HG02973 (cell line): ENCODE results near the gene VCAM1.

Source experiments
- ATAC-seq: cut with Tn5 transposase; IDR thresholded peaks from one replicate; pipeline ENCODE4 v1.9.1; 2021; ENCODE audit warnings: moderate library complexity; ENCODE audit not compliant: unreplicated experiment

VCAM1 gene

DNA sequence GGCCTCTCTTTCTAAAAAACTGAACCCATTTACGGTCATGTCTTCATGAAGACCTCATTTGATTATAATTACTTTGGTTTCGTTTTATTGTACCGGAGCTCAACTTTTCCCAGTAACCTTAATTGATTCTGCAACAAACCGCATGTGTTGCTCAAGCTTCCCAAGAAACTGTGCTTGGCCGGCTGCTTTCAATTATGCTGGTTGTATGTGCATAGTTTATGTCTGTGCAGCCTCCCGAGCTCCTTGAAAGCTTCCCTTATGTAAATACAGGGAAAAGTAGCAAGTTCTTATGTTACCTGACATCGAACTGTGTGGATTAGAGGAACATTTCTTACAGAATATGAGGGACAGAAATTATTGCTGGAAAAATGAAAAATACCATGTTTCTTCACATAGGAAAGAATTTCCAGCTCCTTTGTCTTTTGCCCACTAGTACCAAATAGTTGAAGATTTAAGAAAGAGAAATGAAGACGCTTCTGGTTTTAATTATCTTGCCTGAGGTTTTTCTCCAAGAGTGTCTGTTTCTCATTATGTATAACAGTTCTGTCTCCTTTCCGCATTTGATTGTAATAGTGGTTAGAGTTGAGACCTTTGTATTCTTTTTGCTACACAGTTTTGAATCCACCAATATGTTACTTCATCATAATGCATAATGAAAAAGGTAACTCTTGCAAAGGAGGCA is 2.1 kb downstream of the VCAM1 start:
- ATAC-seq = no peak

DNA sequence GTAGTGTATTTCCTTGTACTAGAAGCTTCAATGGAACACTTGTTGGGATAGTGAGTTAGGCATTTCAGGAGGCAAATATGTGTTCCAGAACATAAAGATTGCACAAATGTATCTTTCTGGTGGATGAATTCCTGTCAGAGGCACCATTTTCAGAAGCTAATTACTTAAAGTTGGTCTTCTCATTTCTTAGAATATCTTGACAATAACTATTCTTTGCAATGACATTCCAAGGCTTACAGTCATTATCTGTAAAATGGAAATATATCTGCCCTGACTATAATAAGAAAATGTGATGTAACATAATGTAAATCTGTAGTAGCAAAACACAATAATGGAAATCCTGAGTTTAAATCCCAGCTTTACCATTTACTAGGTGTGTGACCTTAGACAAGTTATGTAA is 2.7 kb downstream of the VCAM1 start:
- ATAC-seq = no peak

DNA sequence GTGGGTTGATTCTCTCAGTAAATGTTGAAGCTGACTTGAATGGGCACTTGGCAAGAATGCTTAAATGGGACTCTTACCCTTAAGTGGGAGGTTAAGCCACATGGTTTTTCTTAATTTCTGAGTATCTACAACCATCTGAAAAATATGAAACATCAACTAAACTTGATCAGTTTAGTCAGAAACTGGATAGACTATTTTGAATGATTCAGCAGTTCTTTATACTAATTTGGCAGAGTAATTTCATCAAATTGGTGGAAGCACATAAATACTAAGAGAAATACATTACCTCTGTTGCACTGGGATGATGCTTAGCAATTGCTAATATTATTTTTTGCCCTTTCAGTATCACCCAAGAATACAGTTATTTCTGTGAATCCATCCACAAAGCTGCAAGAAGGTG is 4.7 kb downstream of the VCAM1 start:
- no peak for ATAC-seq

DNA sequence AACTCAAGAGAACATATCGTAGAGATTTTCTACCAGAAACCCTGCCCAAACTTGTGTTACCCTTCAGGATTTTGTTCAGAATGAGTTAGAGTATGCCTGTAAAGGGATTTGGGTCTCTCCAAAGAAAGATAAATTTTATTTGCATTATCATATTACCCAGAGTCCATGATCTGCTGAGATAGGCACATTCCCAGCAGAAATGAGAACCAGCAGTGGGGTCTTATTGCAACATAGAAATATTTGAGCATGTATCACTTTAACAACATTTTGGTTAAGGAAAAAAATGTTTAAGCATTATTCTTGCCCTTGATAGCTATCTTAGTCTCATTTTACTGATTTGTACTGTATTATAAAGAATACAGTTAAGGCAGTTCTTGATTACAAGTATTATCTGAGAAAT is 10.6 kb downstream of the VCAM1 start:
- ATAC-seq = no peak

GRCh38 chr1:100731309-100731708 is 11.8 kb downstream of the VCAM1 start:
- ATAC-seq = no peak

GRCh38 chr1:100731758-100732157 is 12.2 kb downstream of the VCAM1 start:
- no peak for ATAC-seq

GRCh38 chr1:100734676-100735075 is 15.1 kb downstream of the VCAM1 start:
- no peak for ATAC-seq

DNA sequence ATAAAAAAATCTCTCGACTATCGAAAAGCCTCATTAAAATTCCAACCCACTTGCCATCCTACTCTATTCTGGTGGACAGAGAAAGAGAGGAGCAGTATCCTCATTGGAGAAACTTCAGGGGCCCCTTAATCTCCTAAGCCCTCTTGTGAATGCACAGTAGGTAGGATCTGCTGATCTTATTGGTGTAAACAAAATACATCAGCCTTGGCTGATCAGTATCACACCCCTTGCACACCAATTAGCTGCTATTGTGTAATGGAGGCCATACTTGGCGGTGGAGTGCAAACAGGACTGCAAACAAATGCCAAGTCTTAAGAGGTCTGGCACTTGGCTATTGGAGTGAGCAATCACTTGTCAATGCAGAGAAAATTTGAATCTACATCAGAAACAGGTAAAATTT is 15.7 kb downstream of the VCAM1 start:
- ATAC-seq = no peak

DNA sequence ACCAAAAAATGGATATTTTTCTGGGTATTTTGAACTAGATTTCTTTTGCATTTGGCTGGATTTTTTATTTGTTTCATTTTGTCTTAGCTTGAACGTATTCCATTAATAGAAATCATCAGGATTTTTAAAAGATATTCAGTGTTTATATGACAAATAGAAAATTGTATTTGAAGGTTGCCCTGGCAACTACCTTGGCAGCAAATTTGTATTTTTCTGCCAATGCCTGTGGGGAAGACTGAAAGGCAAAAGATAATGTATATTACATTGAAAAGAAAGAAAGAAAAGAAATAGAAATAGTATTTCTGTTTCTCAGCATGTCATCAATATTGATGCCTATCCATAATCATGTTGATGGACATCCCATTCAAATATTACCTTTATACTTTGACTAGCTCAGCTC is 16.8 kb downstream of the VCAM1 start:
- no peak for ATAC-seq

DNA sequence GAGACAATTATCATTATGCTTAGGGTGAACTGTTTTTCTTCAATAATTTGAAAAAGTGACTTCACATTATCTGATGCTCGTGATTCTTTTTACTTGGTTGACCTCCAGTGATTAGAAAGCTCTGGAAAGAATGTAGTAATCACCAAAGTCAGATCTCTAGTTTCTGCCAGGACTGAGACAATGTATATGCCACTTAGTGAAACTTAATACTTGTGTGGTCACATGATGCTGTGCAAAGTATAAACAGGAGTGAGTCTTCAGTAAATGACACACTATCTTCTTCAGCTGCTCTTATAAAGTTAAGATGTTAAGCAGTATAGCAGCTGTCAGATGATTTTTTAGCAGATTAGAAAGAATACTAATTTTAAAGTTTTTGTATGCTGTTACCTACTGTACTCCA is 17.2 kb downstream of the VCAM1 start:
- ATAC-seq = no peak

DNA sequence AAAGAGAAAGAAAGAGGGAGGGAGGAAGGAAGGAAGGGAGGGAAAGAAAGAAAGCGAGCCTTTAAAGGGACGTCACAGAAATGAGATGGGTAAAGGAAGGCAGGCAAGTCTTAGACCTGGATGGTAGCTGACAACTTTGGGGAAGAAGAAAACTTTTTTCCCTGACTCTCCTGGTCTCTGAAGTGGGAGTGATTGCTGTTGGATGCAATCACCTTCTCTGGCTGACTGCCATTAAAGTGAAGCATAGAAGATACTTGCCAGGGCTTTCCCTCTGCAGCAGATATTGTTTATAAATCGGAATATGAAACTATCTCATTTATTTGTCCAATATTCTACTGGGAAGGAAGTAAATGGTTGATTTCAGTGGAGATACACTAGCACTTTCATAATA is 27.0 kb downstream of the VCAM1 start:
- no peak for ATAC-seq

DNA sequence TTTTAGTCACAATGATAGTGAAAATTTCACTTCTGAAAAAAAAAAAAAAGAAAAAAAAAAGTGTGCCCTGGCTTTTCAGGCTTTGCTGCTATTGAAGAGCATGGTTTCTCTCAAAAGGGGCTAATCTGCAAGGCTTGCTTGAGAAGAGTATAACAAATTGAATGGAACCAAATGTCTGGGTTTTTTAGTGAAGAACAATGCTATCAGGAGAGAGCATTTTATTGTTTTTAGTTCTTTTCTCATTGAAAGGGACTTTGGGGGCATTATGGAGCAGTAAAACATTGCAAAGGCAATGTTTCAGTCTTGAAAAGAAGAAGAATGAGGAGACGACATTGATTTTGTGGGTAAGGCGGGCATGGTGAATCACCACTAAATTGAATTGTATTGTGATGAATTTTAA is 28.2 kb downstream of the VCAM1 start:
- no peak for ATAC-seq

GRCh38 chr1:100750005-100750885 is 30.7 kb downstream of the VCAM1 start:
- no peak for ATAC-seq

GRCh38 chr1:100752791-100753190 is 33.2 kb downstream of the VCAM1 start:
- no peak for ATAC-seq

DNA sequence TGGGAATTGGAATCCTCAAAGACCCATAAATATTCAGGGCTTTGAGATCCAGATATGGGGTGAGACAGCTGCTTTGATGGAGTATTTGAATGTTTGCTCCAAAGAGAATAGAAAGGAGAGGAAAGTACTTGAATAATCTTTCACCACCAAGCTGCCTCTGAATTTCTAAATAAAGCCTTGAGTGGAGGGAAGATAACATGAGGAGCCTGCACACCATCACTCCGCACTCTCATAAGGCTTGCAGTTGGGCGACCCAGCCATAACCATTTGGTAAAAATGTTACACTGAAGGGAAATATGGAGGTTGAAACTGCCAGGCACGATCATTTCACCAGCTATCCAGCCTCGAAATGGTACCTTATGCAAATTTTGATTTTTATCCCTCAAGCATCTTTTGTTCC is 38.4 kb downstream of the VCAM1 start:
- no peak for ATAC-seq

DNA sequence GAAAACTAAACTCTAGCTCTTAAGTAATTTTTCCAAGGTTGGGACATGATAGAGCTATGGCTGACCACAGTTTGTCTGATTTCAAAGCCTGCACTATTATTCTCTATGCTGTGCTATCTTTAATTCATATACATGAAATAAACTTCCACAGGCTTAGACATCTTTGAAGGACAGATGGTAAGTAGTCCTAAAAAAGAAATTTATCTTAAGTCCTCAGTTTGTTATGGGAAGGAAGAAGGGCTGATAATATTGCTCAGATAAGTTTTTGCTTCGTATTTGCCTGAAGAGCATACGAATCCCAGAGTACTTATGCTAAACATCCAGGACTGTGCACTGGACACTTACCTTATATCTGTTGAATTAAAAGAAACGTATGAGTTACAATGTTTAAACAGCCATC is 39.6 kb downstream of the VCAM1 start:
- ATAC-seq = no peak

- no peak for ATAC-seq
Observed at GRCh38 chr1:100760511-100760910, 41.0 kb downstream of the VCAM1 start.

DNA sequence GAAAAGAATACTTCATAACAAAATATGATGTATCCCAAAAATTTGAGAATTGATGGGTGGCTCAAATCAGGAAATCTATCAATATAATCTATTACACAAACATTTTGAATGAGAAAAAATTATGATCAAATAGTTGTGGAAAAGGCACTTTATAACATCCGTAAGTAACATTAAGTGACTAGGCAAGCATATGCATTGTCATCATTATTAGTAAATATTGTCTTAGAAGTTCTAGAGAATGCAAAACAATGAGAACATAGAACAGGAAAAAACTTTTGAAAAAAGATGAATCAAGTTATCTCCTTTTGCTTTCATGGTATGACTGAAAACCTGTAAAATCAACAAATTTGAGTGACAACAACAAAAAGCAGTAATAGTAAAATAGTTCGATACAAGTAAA is 42.9 kb downstream of the VCAM1 start:
- ATAC-seq = no peak

DNA sequence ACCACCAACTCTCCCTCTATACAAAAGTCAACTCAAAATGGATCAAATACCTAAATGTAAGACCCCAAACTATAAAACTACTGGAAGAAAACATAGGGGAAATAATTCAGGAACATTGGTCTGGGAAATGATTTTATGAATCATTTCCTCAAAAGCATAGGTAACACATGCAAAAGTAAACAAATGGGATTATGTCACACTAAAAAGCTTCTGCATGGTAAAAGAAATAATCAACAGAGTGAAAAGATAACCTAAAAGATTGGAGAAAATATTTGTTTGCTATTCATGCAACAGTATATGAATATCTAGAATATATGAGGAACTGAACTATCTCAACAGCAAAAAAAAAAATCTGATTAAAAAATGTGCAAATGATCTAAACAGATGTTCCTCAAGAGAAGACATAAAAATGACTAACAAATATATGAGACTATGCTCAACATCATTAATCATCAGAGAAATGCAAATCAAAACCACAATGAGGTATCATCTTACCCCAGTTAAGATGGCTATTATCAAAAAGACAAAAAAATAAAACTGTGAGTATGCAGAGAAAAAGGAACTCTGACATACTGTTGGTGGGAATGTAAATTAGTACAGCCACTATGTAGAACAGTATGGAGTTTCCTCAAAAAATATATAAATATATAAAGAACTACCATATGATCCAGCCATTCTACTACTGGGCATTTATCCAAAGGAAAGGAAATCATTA is 47.8 kb downstream of the VCAM1 start:
- ATAC-seq = no peak

DNA sequence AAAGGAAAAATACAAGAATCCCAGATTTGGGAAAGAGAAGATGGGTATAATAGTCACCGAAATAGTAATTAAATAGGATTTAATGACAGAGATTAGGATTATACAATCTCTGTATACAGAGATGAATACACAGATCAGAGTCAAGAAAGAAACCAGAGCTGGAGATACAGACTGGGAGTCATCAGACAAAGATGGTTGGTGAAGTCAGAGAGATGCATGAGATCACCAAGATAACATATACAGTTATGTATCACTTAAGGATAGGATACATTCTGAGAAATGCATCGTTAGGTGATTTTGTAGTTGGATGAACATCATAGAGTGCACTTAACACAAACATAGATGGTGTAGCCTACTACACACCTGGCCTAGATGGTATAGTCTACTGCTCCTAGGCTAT is 49.8 kb downstream of the VCAM1 start:
- ATAC-seq = no peak

- no peak for ATAC-seq
Observed at GRCh38 chr1:100769906-100770646, 50.5 kb downstream of the VCAM1 start.
